ENCODE data around the gene OR2M3.

GRCh38 chr1:248196965-248197364 lies at the start of gene OR2M3:
- TF ChIP-seq CTCF (conservative IDR thresholded peaks at IDR 0.05) (no peak), EZH2 (IDR thresholded peaks at IDR 0.05; ENCODE audit: low read depth) (no peak)
